ENCODE measurements around the gene FLYWCH2.

The FLYWCH2 gene

GRCh38 chr16:2894231-2894630 is 11.2 kb downstream of the FLYWCH2 start:
- Histone ChIP-seq H3K36me3 (ENCODE audit: insufficient read depth, low read length) (no peaks in the 10 kb centered on the region), H2AFZ (ENCODE audit: low read length, unreplicated experiment) (no peak overlapping the region)

GRCh38 chr16:2895813-2896212 is 12.8 kb downstream of the FLYWCH2 start:
- Histone ChIP-seq H3K27ac (ENCODE audit: low read depth, low read length) (no peak overlapping the region; the same call in 1 of the 2 replicates), H3K27me3 (ENCODE audit: insufficient read depth, low read length) (no peaks in the 10 kb centered on the region), H3K4me3 (ENCODE audit: low read depth, low read length) (no peak overlapping the region), H3K36me3 (ENCODE audit: insufficient read depth, low read length) (no peaks in the 10 kb centered on the region), H3K79me2 (ENCODE audit: control insufficient read depth, insufficient read depth, low read length, unreplicated experiment) (peaks cover 8% of the 10 kb centered on the region), H3K4me1 (ENCODE audit: control insufficient read depth, insufficient read depth, low read length, unreplicated experiment) (peaks cover 16% of the 10 kb centered on the region), H2AFZ (ENCODE audit: low read length, unreplicated experiment) (no peak overlapping the region)

More at GRCh38 chr16:2894231-2894630, 11.2 kb downstream of the FLYWCH2 start:
- Histone ChIP-seq H3K27me3 (ENCODE audit: insufficient read depth, low read length) (no peaks in the 10 kb centered on the region), H3K4me1 (ENCODE audit: control insufficient read depth, insufficient read depth, low read length, unreplicated experiment) (peaks cover 16% of the 10 kb centered on the region), H3K79me2 (ENCODE audit: control insufficient read depth, insufficient read depth, low read length, unreplicated experiment) (peaks cover 8% of the 10 kb centered on the region), H3K27ac (ENCODE audit: low read depth, low read length) (no peak overlapping the region), H3K4me3 (ENCODE audit: low read depth, low read length) (no peak overlapping the region)

GRCh38 chr16:2896480-2897010 is 13.5 kb downstream of the FLYWCH2 start:
- no peak overlapping the region for H3K27ac ChIP-seq (ENCODE audit: low read depth, low read length)
- H3K36me3 ChIP-seq (ENCODE audit: insufficient read depth, low read length): no peaks in the 10 kb centered on the region
- H2AFZ ChIP-seq (ENCODE audit: low read length, unreplicated experiment): no peak overlapping the region
- H3K4me1 ChIP-seq (ENCODE audit: control insufficient read depth, insufficient read depth, low read length, unreplicated experiment): peaks cover 16% of the 10 kb centered on the region
- no peaks in the 10 kb centered on the region for H3K27me3 ChIP-seq (ENCODE audit: insufficient read depth, low read length)
- H3K79me2 ChIP-seq (ENCODE audit: control insufficient read depth, insufficient read depth, low read length, unreplicated experiment): peaks cover 8% of the 10 kb centered on the region
- no peak overlapping the region for H3K4me3 ChIP-seq (ENCODE audit: low read depth, low read length)

GRCh38 chr16:2897110-2897509 is 14.1 kb downstream of the FLYWCH2 start:
- H3K79me2 ChIP-seq (ENCODE audit: control insufficient read depth, insufficient read depth, low read length, unreplicated experiment): peaks cover 8% of the 10 kb centered on the region
- no peaks in the 10 kb centered on the region for H3K27me3 ChIP-seq (ENCODE audit: insufficient read depth, low read length)
- no peak overlapping the region for H3K4me3 ChIP-seq (ENCODE audit: low read depth, low read length)
- peaks cover 16% of the 10 kb centered on the region for H3K4me1 ChIP-seq (ENCODE audit: control insufficient read depth, insufficient read depth, low read length, unreplicated experiment)
- H3K27ac ChIP-seq (ENCODE audit: low read depth, low read length): no peak overlapping the region
- no peaks in the 10 kb centered on the region for H3K36me3 ChIP-seq (ENCODE audit: insufficient read depth, low read length)
- no peak overlapping the region for H2AFZ ChIP-seq (ENCODE audit: low read length, unreplicated experiment)

GRCh38 chr16:2898831-2899563 is 16.0 kb downstream of the FLYWCH2 start:
- no peaks in the 10 kb centered on the region for H3K36me3 ChIP-seq (ENCODE audit: insufficient read depth, low read length)
- peaks cover 4% of the 10 kb centered on the region for H3K79me2 ChIP-seq (ENCODE audit: control insufficient read depth, insufficient read depth, low read length, unreplicated experiment)
- H2AFZ ChIP-seq (ENCODE audit: low read length, unreplicated experiment): no peak overlapping the region
- H3K27me3 ChIP-seq (ENCODE audit: insufficient read depth, low read length): no peaks in the 10 kb centered on the region
- peaks cover 21% of the 10 kb centered on the region for H3K4me1 ChIP-seq (ENCODE audit: control insufficient read depth, insufficient read depth, low read length, unreplicated experiment)
- H3K4me3 ChIP-seq (ENCODE audit: low read depth, low read length): no peak overlapping the region
- no peak overlapping the region for H3K27ac ChIP-seq (ENCODE audit: low read depth, low read length)

GRCh38 chr16:2899564-2900072 is 16.6 kb downstream of the FLYWCH2 start:
- Histone ChIP-seq H3K79me2 (ENCODE audit: control insufficient read depth, insufficient read depth, low read length, unreplicated experiment) (peaks cover 2% of the 10 kb centered on the region), H3K36me3 (ENCODE audit: insufficient read depth, low read length) (no peaks in the 10 kb centered on the region), H3K27me3 (ENCODE audit: insufficient read depth, low read length) (no peaks in the 10 kb centered on the region), H3K4me3 (ENCODE audit: low read depth, low read length) (no peak overlapping the region), H3K27ac (ENCODE audit: low read depth, low read length) (no peak overlapping the region), H3K4me1 (ENCODE audit: control insufficient read depth, insufficient read depth, low read length, unreplicated experiment) (peaks cover 21% of the 10 kb centered on the region), H2AFZ (ENCODE audit: low read length, unreplicated experiment) (no peak overlapping the region)

GRCh38 chr16:2900526-2901075 is 17.6 kb downstream of the FLYWCH2 start:
- Histone ChIP-seq H3K27ac (ENCODE audit: low read depth, low read length) (no peak overlapping the region), H3K36me3 (ENCODE audit: insufficient read depth, low read length) (no peaks in the 10 kb centered on the region), H2AFZ (ENCODE audit: low read length, unreplicated experiment) (no peak overlapping the region), H3K27me3 (ENCODE audit: insufficient read depth, low read length) (no peaks in the 10 kb centered on the region), H3K79me2 (ENCODE audit: control insufficient read depth, insufficient read depth, low read length, unreplicated experiment) (no peaks in the 10 kb centered on the region), H3K4me1 (ENCODE audit: control insufficient read depth, insufficient read depth, low read length, unreplicated experiment) (peaks cover 19% of the 10 kb centered on the region), H3K4me3 (ENCODE audit: low read depth, low read length) (no peak overlapping the region)

- Histone ChIP-seq H3K4me1 (ENCODE audit: control insufficient read depth, insufficient read depth, low read length, unreplicated experiment) (peaks cover 5% of the 10 kb centered on the region), H3K27ac (ENCODE audit: low read depth, low read length) (no peak overlapping the region), H2AFZ (ENCODE audit: low read length, unreplicated experiment) (no peak overlapping the region), H3K36me3 (ENCODE audit: insufficient read depth, low read length) (no peaks in the 10 kb centered on the region), H3K4me3 (ENCODE audit: low read depth, low read length) (no peak overlapping the region), H3K27me3 (ENCODE audit: insufficient read depth, low read length) (no peaks in the 10 kb centered on the region), H3K79me2 (ENCODE audit: control insufficient read depth, insufficient read depth, low read length, unreplicated experiment) (no peaks in the 10 kb centered on the region)
These were observed 19.5 kb downstream of the FLYWCH2 start for GRCh38 chr16:2902337-2903130.

- peaks cover 5% of the 10 kb centered on the region for H3K4me1 ChIP-seq (ENCODE audit: control insufficient read depth, insufficient read depth, low read length, unreplicated experiment)
- H3K79me2 ChIP-seq (ENCODE audit: control insufficient read depth, insufficient read depth, low read length, unreplicated experiment): no peaks in the 10 kb centered on the region
- H3K27ac ChIP-seq (ENCODE audit: low read depth, low read length): peak overlapping the region; percentile 45
- no peaks in the 10 kb centered on the region for H3K36me3 ChIP-seq (ENCODE audit: insufficient read depth, low read length)
- no peaks in the 10 kb centered on the region for H3K27me3 ChIP-seq (ENCODE audit: insufficient read depth, low read length)
- H3K4me3 ChIP-seq (ENCODE audit: low read depth, low read length): peak overlapping the region; percentile 93
- peak overlapping the region; percentile 20 for H2AFZ ChIP-seq (ENCODE audit: low read length, unreplicated experiment)
These were observed 21.3 kb downstream of the FLYWCH2 start for GRCh38 chr16:2904100-2904921.

GRCh38 chr16:2904922-2905240 is 21.9 kb downstream of the FLYWCH2 start:
- H3K4me1 ChIP-seq (ENCODE audit: control insufficient read depth, insufficient read depth, low read length, unreplicated experiment): peaks cover 5% of the 10 kb centered on the region
- no peak overlapping the region for H2AFZ ChIP-seq (ENCODE audit: low read length, unreplicated experiment)
- H3K27me3 ChIP-seq (ENCODE audit: insufficient read depth, low read length): no peaks in the 10 kb centered on the region
- peak overlapping the region; percentile 93 for H3K4me3 ChIP-seq (ENCODE audit: low read depth, low read length)
- H3K79me2 ChIP-seq (ENCODE audit: control insufficient read depth, insufficient read depth, low read length, unreplicated experiment): no peaks in the 10 kb centered on the region
- no peaks in the 10 kb centered on the region for H3K36me3 ChIP-seq (ENCODE audit: insufficient read depth, low read length)
- peak overlapping the region; percentile 45 for H3K27ac ChIP-seq (ENCODE audit: low read depth, low read length)

Measured in ACC112 (cell line).